CD4-positive, alpha-beta T cell treated with Interleukin-1 beta for 1 hour (primary cell): Measurements from ENCODE around the gene TCF19.

Source experiments
- DNase-seq, 2 donors: peaks; one replicate each; pipeline ENCODE4 v3.0.0-alpha.2; 2020 to 2022

Gene TCF19

GRCh38 chr6:31128093-31128676, 30.2 kb upstream of the TCF19 start:
- DNase-seq: peak; percentile 58 to 73

- DNase-seq: no peak
These were observed 29.3 kb upstream of the TCF19 start for GRCh38 chr6:31129130-31129529.

GRCh38 chr6:31130751-31131150, 27.6 kb upstream of the TCF19 start:
- no peak for DNase-seq

- DNase-seq: no peak
These were observed 26.8 kb upstream of the TCF19 start for GRCh38 chr6:31131595-31131994.

- no peak for DNase-seq
These were observed 25.6 kb upstream of the TCF19 start for GRCh38 chr6:31132806-31133205.

- no peak for DNase-seq
These were observed 22.7 kb upstream of the TCF19 start for GRCh38 chr6:31135710-31136109.

GRCh38 chr6:31138982-31139381, 19.4 kb upstream of the TCF19 start, which contains the start of gene PSORS1C2:
Gene PSORS1C2, minus strand, starts transcription at chr6:31139066. Its CDS starts 40 bp downstream, at chr6:31139026.
- no peak for DNase-seq

GRCh38 chr6:31139599-31139998, 18.8 kb upstream of the TCF19 start:
- no peak for DNase-seq

GRCh38 chr6:31140643-31141042, 17.7 kb upstream of the TCF19 start:
- no peak for DNase-seq

- no peak for DNase-seq
These were observed 16.0 kb upstream of the TCF19 start for GRCh38 chr6:31142361-31142761.

GRCh38 chr6:31143148-31143547, 15.2 kb upstream of the TCF19 start:
- no peak for DNase-seq

- no peak for DNase-seq
These were observed 14.0 kb upstream of the TCF19 start for GRCh38 chr6:31144296-31144969.

- DNase-seq: no peak
These were observed 13.4 kb upstream of the TCF19 start for GRCh38 chr6:31144970-31145340.

GRCh38 chr6:31145386-31145785, 13.0 kb upstream of the TCF19 start:
- no peak for DNase-seq

- no peak for DNase-seq
These were observed 8.5 kb upstream of the TCF19 start for GRCh38 chr6:31149827-31150447.

GRCh38 chr6:31152781-31153180, 5.6 kb upstream of the TCF19 start:
- no peak for DNase-seq

- no peak for DNase-seq
These were observed 4.0 kb upstream of the TCF19 start for GRCh38 chr6:31154436-31154835.

GRCh38 chr6:31156641-31157040, 1.7 kb upstream of the TCF19 start:
- DNase-seq: no peak

- DNase-seq: no peak
These were observed 763 bp upstream of the TCF19 start, which contains the start of gene CCHCR1 for GRCh38 chr6:31157513-31158139. Gene CCHCR1, minus strand, starts transcription at chr6:31157802. Its CDS starts 202 bp downstream, at chr6:31157600.

GRCh38 chr6:31158863-31159855, 770 bp downstream of the TCF19 start:
- DNase-seq: peak in 1 of 2 donors; percentile 16

GRCh38 chr6:31161216-31162126, 3.1 kb downstream of the TCF19 start:
- no peak for DNase-seq
